ENCODE measurements around the gene RNASEH2A. TPM values are rescaled to one million over a fixed set of nuclear protein-coding genes. Genes with fewer than 3 reads are reported as not detected.

RNASEH2A gene
- total and polyA plus RNA-seq, 2 of the 13 experiments (the other 11 are each of a cell fraction or from before 2014, with no cell fraction given): 25.1 to 35.8 TPM

GRCh38 chr19:12792051-12792852 is 14.1 kb upstream of the RNASEH2A start (continued):
- TF ChIP-seq SNAPC4 (CRISPR knock-in tag; IDR thresholded peaks at IDR 0.05) (no peak), ZNF652 (CRISPR knock-in tag; IDR thresholded peaks at IDR 0.05; ENCODE audit: borderline replicate concordance, low read depth) (no peak), ZNF780A (CRISPR knock-in tag; IDR thresholded peaks at IDR 0.05) (no peak), KLF15 (CRISPR knock-in tag; IDR thresholded peaks at IDR 0.05; ENCODE audit: borderline replicate concordance) (peak; percentile 37; the same call in 1 of the 2 replicates), ZNF274 (CRISPR knock-in tag; IDR thresholded peaks at IDR 0.05) (no peak), ZZZ3 (CRISPR knock-in tag; IDR thresholded peaks at IDR 0.05; ENCODE audit: borderline replicate concordance) (no peak), PAXIP1 (CRISPR knock-in tag; conservative IDR thresholded peaks at IDR 0.05) (no peak), ZNF598 (CRISPR knock-in tag; IDR thresholded peaks at IDR 0.05; ENCODE audit: borderline replicate concordance) (no peak), RERE (CRISPR knock-in tag; IDR thresholded peaks at IDR 0.05; ENCODE audit: low read depth) (no peak), RFXAP (CRISPR knock-in tag; IDR thresholded peaks at IDR 0.05; ENCODE audit: borderline replicate concordance) (peak; percentile 14; the same call in 1 of the 2 replicates), ZBTB20 (CRISPR knock-in tag; IDR thresholded peaks at IDR 0.05; ENCODE audit: borderline replicate concordance, low read depth) (no peak; the same call in 1 of the 2 replicates), KDM6A (CRISPR knock-in tag; IDR thresholded peaks at IDR 0.05; ENCODE audit: low read depth) (no peak)
